Muscle of back (tissue), 11 donors: ENCODE measurements around the gene TRIAP1. TPM values are rescaled to one million over a fixed set of nuclear protein-coding genes. Genes with fewer than 3 reads are reported as not detected.
"Not testable (repeated sequence)": the region's sequence is repeated elsewhere in the genome, so short reads cannot be mapped to it uniquely, and the experiment has no call there.

Experiments
- DNase-seq, 3 donors: peaks; one replicate each; pipeline versions ENCODE4 v3.0.0 to v3.0.0-alpha.2; 2013
- polyA plus RNA-seq, 10 donors: library from polyadenylated mRNA; unstranded; fragments of 120-200 nt; gene quantifications; one replicate each; pipeline ENCODE4 v1.2.1, GENCODE V29; 2013; ENCODE audit not compliant: insufficient read length in 10 of 10

TRIAP1 gene
- polyA plus RNA-seq, 10 donors = 32.4 to 39.7 (median 35.6) TPM

GRCh38 chr12:120469450-120470149 lies 23.4 kb upstream of the TRIAP1 start, which contains the start of gene SRSF9:
SRSF9 (minus strand) TSS chr12:120469748; CDS start chr12:120469609, 139 bp downstream.
- DNase-seq = peak; percentile 97 to 99 (median 99)

GRCh38 chr12:120468821-120469449 lies 22.8 kb upstream of the TRIAP1 start:
- DNase-seq = peak; percentile 33 to 76 (median 54)

GRCh38 chr12:120468325-120468820 lies 22.2 kb upstream of the TRIAP1 start:
- DNase-seq = no peak

GRCh38 chr12:120467439-120467838 lies 21.3 kb upstream of the TRIAP1 start:
- DNase-seq = no peak

- peak in 1 of 3 donors; percentile 45 for DNase-seq
Observed at GRCh38 chr12:120466560-120467315, 20.6 kb upstream of the TRIAP1 start.

- no peak for DNase-seq
Observed at GRCh38 chr12:120465756-120466155, 19.6 kb upstream of the TRIAP1 start.

- no peak for DNase-seq
Observed at GRCh38 chr12:120463712-120464111, 17.5 kb upstream of the TRIAP1 start.

GRCh38 chr12:120462099-120462640 lies 16.0 kb upstream of the TRIAP1 start:
- no peak for DNase-seq

- no peak for DNase-seq
Observed at GRCh38 chr12:120460157-120460556, 14.0 kb upstream of the TRIAP1 start.

- no peak for DNase-seq
Observed at GRCh38 chr12:120457133-120457532, 10.9 kb upstream of the TRIAP1 start.

- DNase-seq = no peak
Observed at GRCh38 chr12:120455302-120455701, 9.1 kb upstream of the TRIAP1 start.

- no peak for DNase-seq
Observed at GRCh38 chr12:120453977-120454376, 7.8 kb upstream of the TRIAP1 start.

GRCh38 chr12:120453060-120453750 lies 7.0 kb upstream of the TRIAP1 start:
- no peak for DNase-seq

GRCh38 chr12:120452524-120452923 lies 6.3 kb upstream of the TRIAP1 start:
- not testable (repeated sequence) for DNase-seq

GRCh38 chr12:120447992-120448391 lies 1.8 kb upstream of the TRIAP1 start:
- no peak for DNase-seq

GRCh38 chr12:120446844-120447178 lies 627 bp upstream of the TRIAP1 start:
- DNase-seq = not testable (repeated sequence)

GRCh38 chr12:120444676-120445075 lies 1.5 kb downstream of the TRIAP1 start:
- DNase-seq = no peak

- DNase-seq = peak; percentile 18 to 55 (median 47)
Observed at GRCh38 chr12:120439646-120440247, 6.4 kb downstream of the TRIAP1 start.

GRCh38 chr12:120438495-120439198 lies 7.5 kb downstream of the TRIAP1 start:
- no peak for DNase-seq

GRCh38 chr12:120437735-120438494 lies 8.3 kb downstream of the TRIAP1 start, which contains the start of gene COX6A1:
COX6A1 (plus strand) TSS chr12:120438113; CDS start chr12:120438127, 14 bp downstream.
- DNase-seq = peak; percentile 94 to 97 (median 96)
